Activated T-helper 9 cell treated with anti-CD3 and anti-CD28 coated beads, Interleukin-2, amount 50 U/mL, for 16 hours (primary cell): ENCODE data around the gene PCDH8.

ENCODE experiments used
- DNase-seq: peaks from one replicate; pipeline ENCODE4 v3.0.0-alpha.2; 2020; ENCODE audit warnings: low read depth

The PCDH8 gene, protein sequence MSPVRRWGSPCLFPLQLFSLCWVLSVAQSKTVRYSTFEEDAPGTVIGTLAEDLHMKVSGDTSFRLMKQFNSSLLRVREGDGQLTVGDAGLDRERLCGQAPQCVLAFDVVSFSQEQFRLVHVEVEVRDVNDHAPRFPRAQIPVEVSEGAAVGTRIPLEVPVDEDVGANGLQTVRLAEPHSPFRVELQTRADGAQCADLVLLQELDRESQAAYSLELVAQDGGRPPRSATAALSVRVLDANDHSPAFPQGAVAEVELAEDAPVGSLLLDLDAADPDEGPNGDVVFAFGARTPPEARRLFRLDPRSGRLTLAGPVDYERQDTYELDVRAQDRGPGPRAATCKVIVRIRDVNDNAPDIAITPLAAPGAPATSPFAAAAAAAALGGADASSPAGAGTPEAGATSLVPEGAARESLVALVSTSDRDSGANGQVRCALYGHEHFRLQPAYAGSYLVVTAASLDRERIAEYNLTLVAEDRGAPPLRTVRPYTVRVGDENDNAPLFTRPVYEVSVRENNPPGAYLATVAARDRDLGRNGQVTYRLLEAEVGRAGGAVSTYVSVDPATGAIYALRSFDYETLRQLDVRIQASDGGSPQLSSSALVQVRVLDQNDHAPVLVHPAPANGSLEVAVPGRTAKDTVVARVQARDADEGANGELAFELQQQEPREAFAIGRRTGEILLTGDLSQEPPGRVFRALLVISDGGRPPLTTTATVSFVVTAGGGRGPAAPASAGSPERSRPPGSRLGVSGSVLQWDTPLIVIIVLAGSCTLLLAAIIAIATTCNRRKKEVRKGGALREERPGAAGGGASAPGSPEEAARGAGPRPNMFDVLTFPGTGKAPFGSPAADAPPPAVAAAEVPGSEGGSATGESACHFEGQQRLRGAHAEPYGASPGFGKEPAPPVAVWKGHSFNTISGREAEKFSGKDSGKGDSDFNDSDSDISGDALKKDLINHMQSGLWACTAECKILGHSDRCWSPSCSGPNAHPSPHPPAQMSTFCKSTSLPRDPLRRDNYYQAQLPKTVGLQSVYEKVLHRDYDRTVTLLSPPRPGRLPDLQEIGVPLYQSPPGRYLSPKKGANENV

GRCh38 chr13:52848455-52849195 lies at the start of gene PCDH8:
TSS of gene PCDH8 (minus strand) at chr13:52848640. CDS start at chr13:52848436, 204 bp downstream.
- DNase-seq = no peak

- DNase-seq = no peak
Measured at GRCh38 chr13:52896827-52897659, 48.6 kb upstream of the PCDH8 start.

DNA sequence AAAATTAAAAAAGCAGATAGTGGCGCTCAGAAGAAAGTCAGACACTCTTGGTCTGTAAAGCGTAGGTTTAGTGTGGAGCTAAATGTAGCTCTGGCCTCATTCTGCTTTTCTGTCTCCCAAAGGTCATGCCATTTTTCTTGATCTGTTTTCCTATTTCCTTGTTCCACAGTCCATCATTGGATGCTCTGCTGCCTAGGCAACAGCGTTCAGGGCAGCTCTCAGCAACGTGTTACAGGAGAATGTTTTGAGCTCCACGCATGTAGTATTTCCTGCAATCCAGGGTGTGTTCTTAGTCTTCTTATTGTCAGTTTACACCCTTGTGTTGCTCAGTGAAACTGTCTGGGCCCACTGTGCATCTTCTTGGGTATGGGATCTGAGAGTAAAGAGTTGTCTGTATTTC lies 46.0 kb upstream of the PCDH8 start:
- no peak for DNase-seq

DNA sequence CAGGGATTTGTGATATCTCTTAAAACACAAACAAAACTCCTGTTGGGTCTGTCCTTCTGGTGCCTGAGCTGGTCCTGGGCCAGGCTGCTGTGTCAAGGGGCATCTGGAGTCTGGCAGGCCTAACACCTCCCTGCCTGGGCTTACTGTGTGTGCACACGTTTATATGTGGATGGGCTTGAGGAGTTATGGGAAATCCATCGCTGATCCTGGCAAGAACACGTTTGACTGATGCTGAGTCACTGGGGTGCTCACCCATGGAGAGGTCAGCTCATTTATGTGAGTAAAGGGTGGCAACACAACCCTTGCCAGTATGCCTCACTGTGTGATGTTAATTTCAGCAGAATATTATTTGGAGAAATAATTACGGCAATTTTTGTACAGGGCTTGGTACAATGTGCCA lies 44.5 kb upstream of the PCDH8 start:
- no peak for DNase-seq

DNA sequence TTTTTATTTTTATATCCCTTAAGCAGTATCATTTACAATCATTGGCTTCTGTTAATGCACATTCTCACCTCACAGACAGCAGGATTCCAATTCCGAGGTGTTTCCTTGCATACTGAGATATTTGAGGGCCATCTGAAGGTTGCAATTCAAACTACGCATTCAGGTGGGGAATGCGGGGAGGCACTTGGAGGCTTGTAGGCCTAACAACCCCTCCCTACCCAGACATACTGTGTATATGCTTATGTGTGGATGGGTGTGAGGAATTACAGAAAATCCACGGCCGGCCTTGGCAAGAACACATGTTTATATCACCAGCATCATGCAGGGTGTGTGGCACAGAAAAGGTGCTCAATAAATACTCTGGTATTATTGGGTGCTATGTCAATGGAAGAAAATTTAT lies 43.3 kb upstream of the PCDH8 start:
- no peak for DNase-seq

- no peak for DNase-seq
Measured at GRCh38 chr13:52887165-52887564, 38.7 kb upstream of the PCDH8 start.

DNA sequence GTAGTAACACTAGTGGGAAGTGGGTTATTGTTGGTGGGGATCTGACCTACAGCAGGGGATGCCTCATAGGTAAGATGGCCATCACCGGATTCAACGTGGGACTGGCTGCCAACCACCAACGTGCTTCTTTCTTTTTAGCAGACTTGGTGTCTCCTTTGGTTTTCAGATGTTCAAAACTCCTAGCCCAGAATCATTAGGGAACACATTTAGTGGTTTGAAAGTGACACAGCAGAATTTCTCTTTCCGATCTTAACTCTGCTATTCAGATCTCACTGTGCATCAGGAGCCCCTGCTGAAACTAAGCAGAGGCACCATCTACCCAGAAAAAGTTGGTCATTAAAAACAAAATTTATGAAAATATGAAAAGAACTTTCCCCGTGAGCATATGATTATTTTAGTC lies 36.7 kb upstream of the PCDH8 start:
- DNase-seq = no peak

GRCh38 chr13:52884429-52885010 lies 36.1 kb upstream of the PCDH8 start:
- no peak for DNase-seq

- DNase-seq = no peak
Measured at GRCh38 chr13:52882785-52883184, 34.3 kb upstream of the PCDH8 start.

DNA sequence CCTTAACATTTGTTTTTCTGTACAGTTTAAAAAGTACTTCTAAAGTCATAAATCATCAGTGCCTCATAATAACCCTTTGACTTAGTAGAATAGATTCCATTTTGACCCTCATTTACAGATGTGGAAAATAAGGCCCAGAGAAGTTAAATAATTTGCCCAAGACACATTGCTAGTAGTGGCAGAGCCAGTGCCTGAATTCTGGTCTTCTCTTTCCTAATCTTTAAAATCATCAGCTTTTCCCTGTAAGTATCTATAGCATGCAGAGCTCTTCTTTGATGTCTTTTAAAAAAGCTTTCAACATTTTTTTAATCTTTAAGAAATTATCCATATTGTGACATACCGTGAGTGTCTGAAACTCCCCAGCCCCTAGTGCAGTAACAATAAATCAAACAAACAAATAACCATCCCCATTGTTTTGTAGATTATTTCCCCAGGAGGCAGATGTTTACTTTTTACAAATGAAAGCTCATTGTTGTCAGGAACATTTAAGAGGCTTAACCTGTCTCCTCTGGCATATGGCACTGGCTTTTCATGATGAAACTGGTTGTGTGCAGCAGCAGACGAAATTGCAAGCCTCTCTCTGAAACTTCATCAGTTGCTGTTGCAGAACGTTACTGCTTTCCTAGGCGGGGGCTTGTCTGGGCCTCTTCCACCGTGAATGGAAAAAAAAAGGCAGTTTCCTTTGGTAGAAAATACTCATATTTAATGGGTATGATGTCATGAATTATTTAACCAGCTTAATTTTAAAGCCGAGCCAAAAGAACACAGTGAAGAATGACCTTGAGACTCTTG lies 31.7 kb upstream of the PCDH8 start:
- no peak for DNase-seq

GRCh38 chr13:52878831-52879230 lies 30.4 kb upstream of the PCDH8 start:
- no peak for DNase-seq

GRCh38 chr13:52870143-52870542 lies 21.7 kb upstream of the PCDH8 start:
- DNase-seq = no peak

- no peak for DNase-seq
Measured at GRCh38 chr13:52869621-52870020, 21.2 kb upstream of the PCDH8 start.

DNA sequence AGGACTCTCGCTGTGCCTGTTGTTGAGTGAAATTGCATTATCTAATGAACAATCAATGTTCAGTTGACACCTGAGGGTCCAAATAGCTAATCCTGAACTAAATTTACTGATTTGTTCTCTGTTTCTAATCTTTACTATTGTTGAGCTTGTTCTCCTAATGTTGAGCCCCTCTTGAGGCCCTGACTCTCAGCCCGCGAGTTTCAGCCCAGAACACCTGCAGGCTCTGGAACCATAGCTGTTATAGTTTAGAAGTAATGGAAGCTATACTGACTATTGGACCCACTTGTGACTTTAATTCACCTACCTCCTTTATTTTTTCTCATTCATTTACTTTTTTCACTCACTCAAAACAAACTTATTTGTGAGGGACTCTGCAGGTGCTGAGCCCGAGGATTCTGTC lies 20.6 kb upstream of the PCDH8 start:
- DNase-seq = no peak

DNA sequence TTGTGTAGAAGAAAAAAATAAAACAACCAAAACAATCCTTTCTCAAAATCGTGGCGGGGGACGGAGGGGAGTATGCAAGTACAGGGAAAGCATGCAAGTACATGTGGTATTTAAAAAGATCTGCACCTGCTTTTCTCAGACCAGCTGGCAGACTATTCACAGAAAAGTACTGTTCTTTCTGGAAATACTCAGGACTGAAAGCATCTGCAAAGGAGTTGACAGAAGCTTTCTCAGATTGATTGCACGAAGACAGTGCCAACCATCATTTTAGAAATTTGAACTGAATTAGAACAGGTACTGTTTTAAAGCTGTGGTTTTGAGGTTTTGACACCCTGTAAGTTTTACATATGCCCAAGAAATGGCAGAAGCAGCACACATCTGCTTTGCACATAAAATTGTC lies 19.8 kb upstream of the PCDH8 start:
- DNase-seq = no peak

- DNase-seq = no peak
Measured at GRCh38 chr13:52864941-52865340, 16.5 kb upstream of the PCDH8 start.

DNA sequence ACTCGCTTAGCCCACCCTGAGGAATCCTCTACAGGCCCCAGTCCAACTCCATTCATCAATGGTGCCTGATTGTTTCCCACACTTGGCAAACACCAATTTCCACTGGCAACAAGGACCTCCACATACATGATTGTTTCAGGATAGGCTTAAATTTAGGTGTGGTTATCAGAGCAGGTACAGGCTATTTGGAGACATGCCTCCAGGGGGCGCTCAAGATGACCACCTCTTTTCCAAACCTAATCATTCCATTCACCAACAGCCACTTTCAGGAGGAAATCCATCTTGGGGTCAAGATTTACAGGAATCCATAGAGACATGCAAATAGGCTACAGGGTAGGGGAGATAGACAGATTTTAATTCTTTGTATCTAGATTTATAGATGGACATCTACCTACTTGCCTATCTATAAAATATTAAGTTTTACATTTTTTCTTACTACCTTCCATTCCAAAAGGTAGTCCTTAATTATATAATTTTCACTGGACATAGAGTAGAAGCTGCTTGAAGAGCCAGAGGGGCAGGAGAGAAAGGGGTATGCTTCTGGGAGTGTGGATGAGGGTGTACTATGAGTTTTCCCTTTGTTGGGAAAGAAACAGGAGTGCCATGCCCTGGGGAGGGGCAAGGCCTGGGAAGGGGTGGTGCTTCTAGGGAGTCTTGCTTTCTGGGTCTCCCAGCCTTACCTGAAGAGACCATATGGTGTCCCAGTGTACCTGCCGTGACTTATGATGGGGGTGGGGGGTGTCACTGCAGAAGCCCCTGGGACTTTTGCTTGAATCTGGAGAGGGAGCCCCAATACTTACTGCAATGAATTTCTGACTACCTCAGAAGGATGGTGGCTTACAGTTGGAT lies 14.1 kb upstream of the PCDH8 start:
- DNase-seq = no peak

- DNase-seq = no peak
Measured at GRCh38 chr13:52852444-52852843, 4.0 kb upstream of the PCDH8 start.
